EH (cell line): Measurements from ENCODE around the gene PPP1R12C.
A peak's percentile ranks its signal among the peaks of the same experiment; 100 is the strongest.
"Not testable (repeated sequence)": the region's sequence is repeated elsewhere in the genome, so short reads cannot be mapped to it uniquely, and the experiment has no call there.

Experiments used
- DNase-seq: peaks from one replicate; pipeline ENCODE4 v3.0.0-alpha.2; 2015; ENCODE audit warnings: low read depth

Gene PPP1R12C

GRCh38 chr19:55116859-55117662, at the start of gene PPP1R12C:
Gene PPP1R12C (minus strand): TSS chr19:55117637. CDS start chr19:55117543, 94 bp downstream.
- DNase-seq, result no peak

DNA sequence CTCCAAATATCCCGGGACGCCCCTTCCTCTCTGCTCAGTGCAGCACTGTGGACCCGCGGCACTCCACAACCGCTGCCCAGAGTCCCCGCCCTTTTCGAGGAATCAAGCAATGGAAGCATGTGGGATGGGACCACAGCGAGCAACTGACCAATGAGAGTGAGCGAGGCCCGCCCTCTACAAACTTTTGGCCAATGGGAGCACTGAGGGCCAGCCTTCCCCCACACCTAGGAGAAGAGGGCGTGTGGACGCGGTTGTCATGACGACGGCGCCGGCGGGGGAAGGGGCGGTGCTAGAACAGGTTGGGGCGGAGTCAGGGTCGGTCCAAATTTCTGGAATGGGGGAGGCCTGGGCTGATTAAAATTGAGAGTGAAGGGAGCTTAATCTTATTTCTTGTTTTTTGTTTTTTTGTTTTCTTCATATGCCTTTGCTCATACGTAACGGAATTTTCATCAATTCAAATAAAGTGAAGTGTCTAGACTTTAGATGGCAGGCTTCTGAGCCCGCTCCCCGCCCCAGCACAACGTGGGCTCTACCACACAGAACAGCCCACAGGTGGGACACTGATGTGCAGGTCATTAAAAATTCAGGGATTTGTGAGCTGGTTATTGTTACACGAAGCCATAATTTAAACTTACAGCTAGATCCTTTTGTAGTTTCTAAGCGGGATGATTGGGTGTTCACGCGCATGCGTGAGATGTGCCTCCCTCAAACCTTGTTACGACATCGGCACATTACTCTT, 49.3 kb upstream of the PPP1R12C start, which contains the start of gene DNAAF3:
TSS of gene DNAAF3 (minus strand) at position 84 of the 739 bp plus-strand sequence. CDS start 200 bp downstream, outside the sequence.
- DNase-seq, result peak; percentile 99

DNA sequence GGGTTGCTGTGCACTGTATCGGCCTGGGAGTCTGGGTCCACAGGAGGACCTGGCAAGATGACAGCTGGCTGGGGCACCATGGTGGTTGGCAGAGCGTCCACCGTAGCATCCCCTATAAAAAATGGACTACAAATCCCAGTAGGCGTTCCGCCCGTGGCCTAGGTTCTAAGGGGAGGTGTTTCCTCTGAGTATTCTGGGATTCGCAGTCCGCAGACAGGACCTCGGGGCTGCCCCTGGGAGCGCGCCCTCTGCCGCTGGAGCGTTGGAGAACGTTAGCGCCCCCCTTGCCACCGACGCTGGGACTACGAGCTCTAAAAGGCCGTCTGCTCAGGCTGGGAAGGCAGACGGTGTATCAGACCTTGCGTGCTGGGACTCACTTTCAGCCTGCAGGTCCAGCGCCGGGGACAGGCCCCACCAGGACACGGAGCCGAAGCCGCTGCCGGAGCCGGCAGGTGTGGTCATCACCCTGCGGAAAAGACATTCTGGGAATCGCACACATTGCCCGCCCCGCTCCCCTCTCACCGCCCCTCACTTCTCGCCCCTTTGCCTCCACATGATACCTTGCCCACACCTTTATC, 48.6 kb upstream of the PPP1R12C start:
- peak; percentile 82 for DNase-seq

DNA sequence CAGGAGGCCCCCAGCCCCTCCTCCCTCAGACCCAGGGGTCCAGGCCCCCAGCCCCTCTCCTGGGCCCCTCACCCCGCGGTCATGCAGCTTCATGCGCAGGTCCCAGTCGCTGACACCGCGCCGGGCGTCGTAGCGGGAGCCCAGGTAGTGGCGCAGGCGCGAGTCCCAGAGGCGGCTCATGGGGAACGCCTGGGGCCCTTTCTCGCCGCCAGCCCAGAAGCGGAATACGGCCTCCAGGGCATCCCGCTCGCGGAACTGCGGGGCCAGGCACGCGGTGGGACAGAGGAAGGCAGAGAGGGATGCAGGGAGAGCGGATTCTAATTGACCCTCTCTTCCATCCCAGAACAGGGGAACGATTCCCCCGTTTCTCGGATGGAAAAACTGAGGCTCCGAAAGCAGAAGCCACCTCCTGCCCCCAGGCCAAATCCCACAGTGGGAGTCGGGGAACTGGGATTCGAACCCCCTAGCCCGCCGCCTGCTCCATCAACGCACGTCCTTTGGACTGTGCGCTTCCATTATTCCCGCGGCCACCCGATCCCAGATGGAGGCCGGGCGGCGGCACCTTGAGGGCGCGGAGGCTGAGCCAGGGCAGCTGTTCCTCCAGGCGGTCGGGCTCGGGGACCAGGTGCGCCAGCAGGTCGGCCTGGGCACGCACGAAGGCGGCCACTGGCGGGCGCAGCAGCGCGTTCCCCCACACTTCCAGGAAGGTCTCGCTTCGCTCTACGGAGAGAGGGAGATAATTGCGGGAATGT, 44.3 kb upstream of the PPP1R12C start:
- no peak for DNase-seq

GRCh38 chr19:55160986-55161365, 43.5 kb upstream of the PPP1R12C start:
- no peak for DNase-seq

- peak; percentile 87 for DNase-seq
Measured at GRCh38 chr19:55160128-55160985, 42.9 kb upstream of the PPP1R12C start.

DNA sequence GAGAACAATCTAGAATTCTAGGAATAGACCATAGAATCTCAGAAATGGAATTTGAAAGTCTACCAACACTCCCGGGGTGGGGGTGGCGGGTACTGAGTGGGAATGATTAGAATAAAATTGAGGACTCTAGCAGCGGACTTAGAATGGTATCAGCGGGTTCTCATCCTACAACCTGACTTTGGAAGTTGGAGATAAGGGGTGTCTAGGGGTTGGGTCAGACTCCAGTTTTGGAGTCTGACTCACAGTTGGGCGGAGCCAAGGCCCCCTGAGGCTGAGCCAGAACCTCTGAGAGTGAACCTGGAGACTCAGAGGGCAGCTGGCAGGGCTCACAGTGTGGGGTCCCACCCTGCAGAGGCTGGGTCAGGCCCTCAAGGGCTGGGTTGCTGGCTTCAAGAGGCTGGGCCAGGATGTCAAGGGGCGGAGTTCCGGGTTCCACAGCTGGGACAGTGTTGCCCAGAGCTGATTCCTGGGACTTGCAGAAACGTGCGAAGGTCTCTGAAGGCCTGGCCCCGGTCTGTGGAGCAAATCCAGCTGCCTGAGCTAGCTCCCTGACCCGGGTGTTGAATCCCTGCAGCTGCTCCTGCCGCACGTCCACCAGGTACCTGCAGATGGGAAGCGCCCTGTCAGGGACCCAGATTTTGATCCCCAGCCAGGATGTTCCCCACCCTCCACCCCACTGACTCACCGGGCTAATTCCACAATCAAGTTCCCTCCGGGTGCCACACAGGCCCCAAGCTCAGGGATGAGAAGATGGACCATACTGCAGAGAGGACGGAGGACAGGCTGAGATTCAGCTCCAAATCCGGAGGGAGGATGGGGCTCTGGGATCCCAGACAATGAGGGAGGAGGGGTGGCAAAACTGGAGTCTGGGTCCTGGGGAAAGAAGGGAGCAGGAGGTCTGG, 41.7 kb upstream of the PPP1R12C start:
- peak; percentile 59 for DNase-seq

DNA sequence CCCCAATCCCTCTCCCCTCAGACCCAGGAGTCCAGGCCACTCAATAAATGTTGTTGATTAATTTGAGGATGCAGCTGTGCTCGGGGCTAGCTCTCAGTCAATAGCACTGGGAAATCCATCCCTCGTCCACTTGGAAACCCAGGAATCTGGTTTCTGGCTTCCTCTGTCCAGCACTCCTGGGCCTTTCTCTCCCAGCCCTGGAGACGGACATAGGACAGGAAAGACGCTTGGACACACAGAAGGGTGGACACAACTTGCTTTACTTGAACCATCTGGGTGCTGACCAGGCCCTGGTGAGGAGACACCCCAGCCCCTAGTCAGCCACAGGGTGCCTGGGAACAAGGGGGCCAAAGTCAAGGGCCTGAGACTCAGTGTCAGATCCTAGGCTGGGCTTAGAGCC, 41.0 kb upstream of the PPP1R12C start:
- no peak for DNase-seq

DNA sequence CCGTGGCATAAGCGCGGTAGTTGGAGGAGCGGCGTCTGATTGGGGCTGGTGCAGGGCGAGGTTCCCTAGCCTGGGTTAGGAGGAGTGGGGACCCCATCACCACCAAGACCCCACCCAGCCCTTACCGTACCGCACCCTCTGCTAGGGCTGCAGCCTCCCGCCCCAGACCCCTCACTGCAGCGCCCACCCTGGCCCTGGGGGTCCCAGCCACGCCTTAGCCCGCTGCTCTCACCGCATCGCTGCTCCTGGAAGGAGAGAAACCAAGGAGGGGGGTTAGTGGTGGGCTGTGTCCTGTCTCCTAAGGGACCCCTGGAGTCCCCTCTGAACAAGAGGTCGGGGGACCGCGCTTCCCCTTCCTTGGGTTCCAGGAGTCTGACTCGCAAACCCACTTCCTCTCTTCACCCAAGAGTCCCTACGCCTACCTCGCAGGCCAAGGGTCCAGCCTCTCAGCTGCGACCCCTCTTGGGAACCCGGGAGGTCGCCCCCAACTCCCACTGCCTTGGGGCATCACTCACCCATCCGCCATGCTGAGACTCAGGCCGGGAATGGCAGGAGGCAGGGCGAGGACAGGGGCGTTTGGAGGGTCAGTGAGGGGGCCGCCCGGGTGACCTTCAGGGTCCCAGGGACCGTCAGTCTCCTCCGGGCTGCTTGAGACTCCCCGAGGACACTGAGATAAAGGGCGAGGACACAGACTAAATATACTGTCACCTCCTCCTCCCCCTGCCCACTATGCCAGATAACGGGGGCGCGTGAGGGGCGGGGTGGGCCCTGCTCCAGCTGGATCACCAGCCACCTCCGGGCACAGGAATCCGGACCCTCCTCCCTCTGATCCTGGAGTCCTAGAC, 39.8 kb upstream of the PPP1R12C start, which contains the start of gene TNNI3:
TSS of gene TNNI3 (minus strand) at position 669 of the 845 bp plus-strand sequence. CDS start at position 526, 143 bp downstream.
- DNase-seq, result no peak

DNA sequence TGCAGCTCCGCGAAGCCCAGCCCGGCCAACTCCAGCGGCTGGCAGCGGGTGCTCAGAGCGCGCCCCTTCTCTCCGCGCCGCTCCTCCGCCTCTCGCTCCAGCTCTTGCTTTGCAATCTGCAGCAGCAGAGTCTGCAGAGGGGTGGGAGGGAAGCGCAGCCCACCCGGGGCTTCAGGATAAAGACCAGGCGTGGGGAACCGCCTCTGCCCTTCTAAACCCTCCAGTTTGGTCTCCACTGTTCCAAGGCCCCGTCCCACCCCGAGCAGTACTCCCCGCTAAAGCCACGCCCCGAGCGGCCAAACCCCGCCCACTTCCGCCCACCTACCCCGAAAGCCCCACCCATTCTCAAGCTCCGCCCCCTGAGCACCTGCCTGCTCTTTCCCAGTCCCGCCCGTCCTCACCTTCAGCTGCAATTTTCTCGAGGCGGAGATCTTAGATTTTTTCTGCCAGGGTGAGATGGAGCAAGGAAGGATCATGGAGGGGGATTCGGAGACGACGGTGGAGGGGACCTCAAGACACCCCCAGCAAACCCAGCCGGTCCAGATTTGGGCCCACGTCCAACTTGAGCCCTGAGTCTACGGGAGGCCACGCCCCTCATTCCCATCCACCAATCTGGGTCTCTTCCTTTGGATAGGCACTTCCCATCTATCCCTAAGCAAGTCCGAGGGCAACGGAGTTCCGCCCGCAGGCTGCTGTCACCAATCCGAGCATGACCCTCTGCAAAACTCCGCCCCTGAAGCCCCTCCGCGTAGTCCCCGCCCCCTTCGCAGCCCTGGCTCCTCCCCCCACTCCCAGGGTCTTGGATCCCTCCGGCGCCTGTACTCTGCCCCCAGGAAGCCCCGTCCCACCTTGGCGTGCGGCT, 39.0 kb upstream of the PPP1R12C start:
- DNase-seq, result peak; percentile 71

- not testable (repeated sequence) for DNase-seq
Measured at GRCh38 chr19:55155784-55156183, 38.3 kb upstream of the PPP1R12C start.

DNA sequence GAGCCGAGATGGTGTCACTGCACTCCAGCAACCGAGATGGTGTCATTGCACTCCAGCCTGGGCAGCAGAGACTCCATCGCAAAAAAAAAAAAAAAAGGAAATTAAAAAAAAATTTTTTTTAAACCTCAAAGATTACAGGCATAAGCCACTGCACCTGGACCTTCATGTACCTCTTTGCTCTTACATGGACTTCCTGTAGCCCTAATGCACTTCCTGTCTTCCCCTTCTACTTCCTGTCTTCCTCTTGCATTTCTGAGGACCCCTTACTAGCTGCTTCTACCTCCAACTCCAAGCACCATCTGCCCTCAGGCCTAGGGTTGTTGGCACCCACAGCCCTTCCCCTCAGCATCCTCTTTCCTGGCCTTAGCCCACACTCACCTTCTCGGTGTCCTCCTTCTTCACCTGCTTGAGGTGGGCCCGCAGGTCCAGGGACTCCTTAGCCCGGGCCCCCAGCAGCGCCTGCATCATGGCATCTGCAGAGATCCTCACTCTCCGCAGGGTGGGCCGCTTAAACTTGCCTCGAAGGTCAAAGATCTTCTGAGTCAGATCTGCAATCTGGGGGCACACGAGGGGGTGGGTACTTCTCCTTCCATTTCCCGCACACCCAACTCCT, 36.3 kb upstream of the PPP1R12C start:
- no peak for DNase-seq

DNA sequence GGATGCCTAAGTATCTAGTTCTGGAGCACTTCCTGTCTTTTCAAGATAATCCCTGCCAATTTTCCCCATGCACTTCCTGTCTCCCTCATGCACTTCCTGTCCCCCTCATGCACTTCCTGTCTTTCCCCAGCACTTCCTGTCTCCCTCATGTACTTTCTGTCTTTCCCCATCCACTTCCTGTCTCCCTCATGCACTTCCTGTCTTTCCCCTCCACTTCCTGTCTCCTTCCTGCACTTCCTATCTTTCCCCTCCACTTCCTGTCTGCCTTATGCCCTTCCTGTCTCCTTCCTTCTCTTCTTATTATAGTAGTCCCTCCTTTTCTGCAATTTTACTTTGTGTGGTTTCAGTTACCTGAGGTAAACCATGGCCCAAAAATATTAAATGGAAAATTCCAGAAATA, 34.6 kb upstream of the PPP1R12C start:
- DNase-seq, result peak; percentile 22

DNA sequence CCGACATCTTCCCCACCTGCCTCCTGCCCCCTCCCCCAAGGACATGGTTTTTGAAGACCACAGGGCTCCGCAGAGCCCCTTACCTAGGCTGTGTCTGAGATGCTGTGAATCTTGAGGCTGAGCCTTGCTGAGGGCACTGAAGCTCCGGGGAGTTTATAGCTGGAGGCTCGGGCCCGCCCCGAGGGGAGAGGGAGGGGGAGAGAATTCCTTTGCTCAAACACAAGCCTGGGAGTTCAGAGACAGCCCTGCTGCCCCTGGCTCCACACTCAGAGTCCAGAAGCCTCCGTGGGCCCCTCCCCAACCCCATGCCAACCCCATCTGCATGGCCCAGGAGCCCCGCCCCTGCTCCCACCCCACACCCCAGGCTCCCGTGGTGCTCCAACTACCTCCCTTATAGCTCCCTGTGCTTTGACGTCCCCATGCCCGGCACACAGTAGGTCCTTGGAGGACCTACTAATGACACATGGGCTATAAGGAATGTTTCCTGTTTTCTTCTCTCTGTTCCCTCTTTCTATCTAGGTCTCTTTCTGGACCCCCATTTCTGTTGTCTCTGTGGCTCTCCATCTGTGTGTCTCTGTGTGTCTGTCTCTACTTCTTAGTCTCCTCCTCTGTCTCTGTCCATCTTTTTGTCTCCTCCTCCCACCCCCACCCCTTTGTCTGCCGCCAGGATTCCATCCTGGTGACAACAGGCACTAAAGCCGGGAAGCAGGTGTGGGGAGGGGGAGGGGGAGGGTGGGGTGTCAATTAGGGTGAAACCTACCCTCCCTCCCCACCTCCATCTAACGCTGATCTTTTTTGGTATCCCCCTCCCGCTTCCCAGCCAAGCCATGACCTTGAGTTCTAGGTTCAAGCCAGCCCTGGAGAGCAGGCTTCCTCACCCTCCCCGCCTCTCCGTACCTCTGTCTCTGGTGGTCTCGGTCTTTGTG, 31.9 kb upstream of the PPP1R12C start, which contains the start of gene TNNT1:
TSS of gene TNNT1 (minus strand) at position 129 of the 926 bp plus-strand sequence. CDS start 2,049 bp downstream, outside the sequence.
- DNase-seq, result peak; percentile 57

GRCh38 chr19:55147545-55148251, 30.3 kb upstream of the PPP1R12C start:
- no peak for DNase-seq
